Activated CD4-positive, alpha-beta T cell treated with anti-CD3 and anti-CD28 coated beads, Interleukin-2, amount 50 U/mL, for 16 hours (primary cell): ENCODE measurements around the gene C1QB.
"Not testable (repeated sequence)": the region's sequence is repeated elsewhere in the genome, so short reads cannot be mapped to it uniquely, and the experiment has no call there.

Experiments used
- DNase-seq: peaks from one replicate; pipeline ENCODE4 v3.0.0-alpha.2; 2020

Gene C1QB

DNA sequence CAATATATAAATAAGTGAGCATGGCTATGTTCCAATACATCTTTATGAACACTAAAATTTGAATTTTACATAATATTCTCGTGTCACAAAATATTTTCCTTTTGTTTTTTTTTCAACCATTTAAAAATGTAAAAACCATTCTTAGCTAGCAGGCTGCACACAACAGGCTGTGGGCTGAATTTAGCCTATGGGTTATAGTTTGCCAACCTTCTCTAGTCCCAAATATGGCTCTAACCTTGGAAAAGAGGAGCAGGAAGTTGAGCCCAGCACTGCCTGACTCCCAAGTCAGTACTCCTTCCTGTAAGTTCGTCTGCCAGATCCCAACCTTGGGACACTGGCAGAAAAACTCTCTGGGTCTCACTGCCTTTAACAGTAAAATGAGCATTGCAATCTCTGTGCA lies 13.4 kb downstream of the C1QB start:
- DNase-seq: no peak

GRCh38 chr1:22668840-22669239 lies 15.8 kb downstream of the C1QB start:
- DNase-seq: not testable (repeated sequence)

DNA sequence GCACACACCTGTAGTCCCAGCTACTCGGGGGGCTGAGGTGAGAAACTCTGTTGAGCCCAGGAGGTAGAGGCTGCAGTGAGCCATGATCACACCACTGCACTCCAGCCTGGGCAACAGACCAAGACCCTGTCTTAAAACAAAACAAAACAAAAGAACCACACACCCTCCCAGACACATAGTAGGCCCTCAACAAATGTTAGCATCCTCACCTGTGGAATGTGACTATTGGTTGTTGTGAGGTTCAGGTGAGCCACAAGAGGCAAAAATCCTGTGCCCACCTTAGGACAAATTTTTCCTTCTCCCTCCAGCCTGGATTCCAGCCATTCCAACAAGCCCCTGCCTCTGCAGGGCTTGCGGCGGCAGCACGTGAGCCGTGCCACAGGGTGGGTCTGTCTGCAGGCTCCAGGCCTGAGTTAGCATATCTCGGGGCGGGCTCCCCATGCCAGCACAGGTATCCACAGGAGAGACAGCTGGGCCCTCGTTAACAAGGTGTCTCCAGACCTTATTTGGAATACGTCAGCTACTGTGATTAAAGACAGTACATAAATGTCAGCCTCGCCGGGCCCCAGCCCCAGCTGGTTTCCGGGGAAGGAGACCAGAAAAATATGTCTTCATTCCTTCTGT lies 17.4 kb downstream of the C1QB start:
- DNase-seq: no peak

DNA sequence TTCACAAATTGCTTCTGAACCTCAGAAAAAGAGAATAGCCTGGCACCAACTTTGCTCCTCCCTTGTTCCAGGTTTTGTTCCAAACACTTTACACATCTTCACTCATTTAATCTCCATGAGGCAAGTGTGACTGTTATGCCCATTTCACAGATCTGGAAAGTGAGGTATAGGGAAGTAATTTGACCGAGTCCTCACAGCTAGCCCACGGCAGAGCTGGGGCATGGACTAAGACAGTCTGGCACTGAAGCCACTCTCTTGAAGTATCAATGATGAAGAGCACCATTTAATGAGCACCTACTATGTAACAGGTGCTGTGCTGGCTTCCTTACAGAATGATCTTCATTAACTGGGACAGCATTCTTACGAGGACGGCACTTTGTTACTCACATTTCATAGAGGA lies 19.0 kb downstream of the C1QB start:
- DNase-seq: no peak

DNA sequence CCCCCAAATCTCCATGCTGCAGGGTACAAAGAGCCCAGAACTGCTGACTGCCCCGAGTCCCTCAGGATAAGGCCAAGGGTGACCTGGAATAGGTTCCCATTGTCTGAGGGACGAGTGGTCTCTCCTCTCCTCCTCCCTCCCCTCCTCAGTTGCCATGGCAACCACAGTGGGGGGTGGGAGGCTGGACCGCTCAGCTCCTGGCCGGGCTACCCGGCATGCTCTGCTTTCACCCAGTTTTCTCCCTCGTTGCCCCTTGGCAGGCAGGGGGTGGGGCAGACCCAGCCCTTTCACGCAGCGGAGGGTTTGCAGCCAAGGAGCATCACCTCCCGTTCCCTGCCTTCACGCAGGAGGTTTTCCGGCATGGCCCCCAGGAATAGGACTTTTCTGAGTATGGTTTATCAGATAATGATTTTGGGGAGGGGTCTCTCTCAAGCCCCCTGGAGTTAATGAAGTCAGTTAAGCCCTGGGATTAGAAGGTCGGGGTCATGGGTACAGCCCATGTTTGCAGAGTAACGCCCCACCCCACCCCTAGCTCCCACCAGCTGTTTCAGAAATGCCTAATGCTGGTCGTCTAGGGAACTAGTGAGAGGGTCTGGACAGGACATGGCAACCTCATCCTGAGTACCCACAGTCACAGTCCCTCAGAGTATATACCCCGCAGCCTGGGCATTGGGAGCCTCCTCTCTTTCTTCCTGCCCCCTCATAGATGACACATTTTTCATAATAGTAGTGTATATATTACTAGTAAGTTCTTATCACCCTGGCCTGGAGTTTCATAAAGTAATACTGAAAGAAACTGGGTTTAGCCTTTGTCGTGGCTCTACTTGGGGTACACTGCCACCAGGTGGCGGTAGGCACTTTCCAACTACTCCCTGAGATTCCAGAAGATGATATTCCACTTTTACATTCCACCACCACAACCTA lies 20.7 kb downstream of the C1QB start:
- peak; percentile 59 for DNase-seq

DNA sequence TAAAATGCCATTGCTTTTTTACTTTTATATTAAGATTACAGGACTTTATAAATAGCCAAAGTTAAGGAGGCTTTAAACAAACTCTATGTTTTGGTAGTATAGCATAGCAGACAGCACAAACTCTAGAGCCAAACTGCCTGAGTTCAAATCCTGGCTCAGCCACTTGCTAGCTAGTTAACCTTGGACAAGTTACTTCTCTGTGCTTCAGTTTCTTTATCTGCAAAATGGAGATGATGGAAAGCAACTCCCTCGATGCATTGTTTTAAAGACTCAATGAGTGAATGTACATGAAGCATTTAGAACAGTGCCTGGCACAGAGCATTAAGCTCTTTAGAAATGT lies 21.3 kb downstream of the C1QB start:
- DNase-seq: no peak

DNA sequence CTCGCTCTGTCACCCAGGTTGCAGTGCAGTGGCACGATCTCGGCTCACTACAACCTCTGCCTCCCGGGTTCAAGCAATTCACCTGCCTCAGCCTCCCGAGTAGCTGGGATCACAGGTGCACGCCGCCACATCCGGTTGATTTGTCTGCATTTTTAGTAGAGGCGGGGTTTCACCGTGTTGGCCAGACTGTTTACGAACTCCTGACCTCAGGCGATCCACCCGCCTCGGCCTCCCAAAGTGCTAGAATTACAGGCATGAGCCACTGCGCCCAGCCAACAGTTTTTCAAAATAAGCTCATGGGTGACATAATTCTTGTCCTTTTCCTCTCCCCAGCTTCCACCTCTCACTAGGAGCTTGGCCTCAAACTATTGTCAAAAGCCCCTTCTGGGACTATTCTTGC lies 23.1 kb downstream of the C1QB start:
- not testable (repeated sequence) for DNase-seq

DNA sequence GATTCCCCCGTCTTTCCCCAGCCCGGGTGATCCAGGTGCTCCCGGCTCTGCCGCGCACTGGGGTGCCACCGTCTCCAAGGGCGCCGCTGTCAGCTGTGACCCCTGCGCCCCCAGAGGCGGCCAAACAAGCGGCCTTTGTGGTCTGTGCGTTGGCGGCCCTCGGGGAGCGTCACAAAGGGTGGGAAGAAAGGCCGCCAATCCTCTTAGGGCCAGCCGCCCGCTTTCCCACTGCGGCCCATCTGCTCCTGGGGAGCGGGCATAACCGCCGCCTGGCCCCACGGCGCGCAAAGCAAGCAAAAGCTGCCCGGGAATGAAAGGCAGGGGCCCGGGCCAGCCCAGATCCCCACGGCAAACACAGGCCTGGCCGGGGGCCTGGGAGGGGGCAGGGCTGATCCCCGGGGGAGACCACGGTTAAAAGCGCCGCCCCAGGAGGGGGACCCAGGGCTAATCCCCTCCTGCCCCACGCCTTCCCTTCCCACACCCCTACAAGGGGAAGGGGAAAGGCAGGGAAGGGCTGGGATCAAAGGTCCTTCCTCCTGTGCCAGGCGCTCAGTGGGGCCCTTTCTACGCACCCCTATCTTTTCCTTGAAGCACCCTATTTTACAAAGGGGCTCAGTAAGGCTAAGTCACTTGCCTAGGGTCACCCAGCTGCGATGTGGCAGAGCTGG lies 24.0 kb downstream of the C1QB start:
- no peak for DNase-seq

GRCh38 chr1:22677931-22678896 lies 25.2 kb downstream of the C1QB start:
- DNase-seq: no peak

DNA sequence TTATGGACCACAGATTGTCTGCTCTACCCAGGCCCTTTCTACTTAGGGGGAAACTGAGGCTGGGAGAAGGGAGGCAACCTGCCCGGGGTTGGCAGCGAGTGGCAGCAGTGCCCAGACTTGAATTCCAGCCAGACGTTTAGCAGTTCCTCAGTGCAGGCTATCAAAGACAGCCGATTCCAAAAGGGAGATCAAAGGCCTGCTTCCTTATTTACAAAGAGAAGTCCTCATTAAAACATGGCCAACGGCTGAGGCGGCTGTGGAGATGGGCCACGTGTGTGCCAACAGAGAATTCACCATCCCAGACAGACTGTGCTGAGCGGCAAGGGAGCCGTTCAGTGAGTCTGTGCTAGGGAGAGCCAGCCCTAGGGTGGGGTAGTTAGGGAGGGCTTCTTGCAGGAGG lies 27.7 kb downstream of the C1QB start:
- DNase-seq: no peak

GRCh38 chr1:22681556-22682276 lies 28.7 kb downstream of the C1QB start:
- no peak for DNase-seq

GRCh38 chr1:22683547-22683946 lies 30.5 kb downstream of the C1QB start:
- no peak for DNase-seq

DNA sequence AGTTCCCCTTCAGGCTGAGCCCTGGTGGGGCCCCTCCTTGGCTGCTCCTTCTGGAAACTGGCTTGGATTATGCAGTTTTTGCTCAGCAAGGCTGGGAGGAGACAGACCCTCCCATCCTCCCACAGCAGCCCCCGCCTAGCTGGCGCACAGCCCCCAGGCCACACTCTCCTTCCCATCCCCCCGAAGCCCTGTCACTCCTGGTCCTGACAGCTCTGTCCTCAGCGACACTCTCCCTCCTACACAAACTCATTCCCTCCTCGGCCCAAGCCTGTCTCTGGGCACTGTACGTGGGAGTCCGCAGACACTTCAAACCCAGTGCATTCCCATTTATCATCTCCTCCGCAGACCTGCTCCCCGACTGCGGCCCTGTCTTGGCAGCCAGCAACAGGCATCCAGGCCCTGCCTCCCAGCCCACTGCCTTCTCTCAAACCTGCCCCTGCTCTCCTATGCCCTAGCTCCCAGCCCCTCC lies 32.6 kb downstream of the C1QB start:
- DNase-seq: no peak

DNA sequence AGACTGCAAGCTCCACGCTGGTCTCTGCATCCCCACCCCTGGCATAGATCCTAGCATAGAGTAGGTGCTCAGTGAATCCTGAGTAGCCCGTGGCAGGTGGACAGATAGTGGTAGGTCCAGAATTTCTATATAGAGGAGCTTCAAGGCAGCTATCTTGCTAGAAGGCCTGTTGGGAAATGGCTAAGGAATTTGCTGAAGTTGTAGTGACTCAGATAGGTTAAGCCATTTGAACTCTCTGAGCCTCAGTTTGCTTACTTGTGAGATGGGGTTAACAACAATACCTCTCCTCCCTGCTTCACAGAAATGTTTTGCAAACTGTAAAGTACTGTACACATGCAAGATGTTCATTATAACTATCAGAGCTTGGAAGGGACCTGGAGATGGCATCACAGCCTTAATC lies 34.2 kb downstream of the C1QB start:
- no peak for DNase-seq

DNA sequence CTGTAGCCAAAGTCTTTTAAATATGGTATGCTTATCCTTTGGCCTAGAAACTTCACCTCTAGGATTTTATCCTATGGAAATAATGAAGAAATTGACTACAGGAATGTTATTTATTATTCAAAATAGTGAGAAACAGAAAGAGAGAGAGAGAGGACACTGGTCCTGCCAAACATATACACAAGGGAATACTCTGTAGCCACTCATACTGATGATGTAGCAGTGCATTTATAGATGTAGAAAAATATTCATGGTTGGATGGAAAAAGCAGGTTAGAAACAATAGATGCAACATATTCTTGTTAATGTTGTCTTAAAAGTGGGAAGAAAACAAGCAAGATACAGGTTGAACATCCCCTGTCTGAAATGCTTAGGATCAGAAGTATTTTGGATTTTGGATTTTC lies 35.4 kb downstream of the C1QB start:
- DNase-seq: no peak

DNA sequence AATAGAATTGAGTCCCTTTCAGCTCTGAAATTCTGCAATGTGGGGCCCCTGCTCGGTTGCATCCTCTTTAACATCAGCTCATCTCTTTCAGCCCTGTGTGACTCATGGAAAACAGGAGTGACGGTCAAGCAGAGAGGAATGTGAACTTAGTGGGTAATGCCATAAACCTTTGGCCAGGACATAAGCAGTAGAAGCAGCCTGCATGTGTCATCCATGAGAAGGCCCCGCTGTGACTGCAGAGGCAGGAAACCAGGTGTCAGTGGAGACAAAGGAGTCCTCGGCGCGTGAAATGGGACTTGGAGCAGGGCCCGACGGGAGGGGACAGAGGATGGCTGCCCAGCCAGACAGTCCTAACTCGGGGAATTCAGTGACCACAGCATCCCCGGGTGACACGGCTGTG lies 36.5 kb downstream of the C1QB start:
- no peak for DNase-seq

DNA sequence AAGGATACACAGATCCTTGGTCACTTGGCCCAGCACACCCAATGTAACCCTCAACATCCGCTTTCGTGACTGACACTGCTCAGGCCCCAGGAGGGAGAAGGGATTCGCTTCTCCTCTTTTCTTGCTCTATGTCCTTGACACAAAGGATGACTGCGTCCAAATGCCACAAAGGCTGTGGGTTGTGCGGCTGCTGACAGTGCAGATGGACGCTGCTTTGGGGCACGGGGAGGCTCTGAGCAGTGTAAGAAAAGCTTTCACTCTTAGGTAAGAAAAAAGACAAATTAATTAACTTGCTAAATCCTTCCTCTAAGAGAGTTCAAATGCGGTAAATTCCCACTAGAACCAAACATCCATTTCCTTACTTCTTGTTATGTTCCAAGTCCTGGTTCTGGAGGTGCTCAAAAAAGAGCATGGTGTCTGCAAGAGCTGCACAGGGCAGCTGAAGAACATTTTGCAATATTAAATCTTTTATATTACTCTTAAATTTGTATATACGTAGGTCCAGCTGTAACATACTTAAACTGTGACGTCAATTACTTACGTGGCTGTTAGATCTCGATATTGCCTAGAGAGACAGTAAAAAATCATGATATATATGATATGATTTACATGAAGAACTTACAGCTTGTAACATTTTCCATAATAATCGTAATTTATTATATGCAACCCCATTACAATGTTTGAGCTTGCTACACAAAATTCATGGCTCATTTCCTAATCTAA lies 38.2 kb downstream of the C1QB start:
- no peak for DNase-seq

DNA sequence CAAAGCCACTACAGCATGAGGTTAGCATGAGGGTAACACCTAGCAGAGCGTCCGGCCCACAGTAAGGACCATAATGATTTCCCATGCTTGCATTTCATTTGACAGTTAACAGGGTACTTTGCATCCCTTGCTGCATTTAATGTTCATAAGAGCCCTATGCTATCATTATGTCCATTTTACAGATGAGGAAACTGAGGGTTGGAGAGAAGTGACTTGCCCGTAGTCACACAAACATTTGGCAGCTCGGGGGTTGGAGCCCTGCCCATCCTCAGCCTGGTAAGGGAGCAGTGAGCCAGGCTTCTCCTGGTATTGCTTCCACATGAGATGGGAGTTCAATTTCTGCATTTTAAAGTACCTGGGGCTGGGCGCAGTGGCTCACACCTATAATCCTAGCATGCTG lies 41.1 kb downstream of the C1QB start:
- DNase-seq: no peak

GRCh38 chr1:22696610-22697009 lies 43.6 kb downstream of the C1QB start:
- no peak for DNase-seq

GRCh38 chr1:22697980-22698379 lies 44.9 kb downstream of the C1QB start:
- DNase-seq: no peak
